22Rv1 (cell line): Measurements from ENCODE around the gene DOCK9.

ENCODE experiments used
- ZFX ChIP-seq: fragments of 450-650 bp; IDR thresholded peaks from 2 replicates; pipeline ENCODE4 v1.6.1; 2017; ENCODE audit warnings: antibody characterized with exemption, borderline replicate concordance
- TF ChIP-seq, protein P1 (sequence below): fragments of 450-650 bp; IDR thresholded peaks from 2 replicates; pipeline ENCODE4 v1.5.1; 2017; ENCODE audit warnings: mild to moderate bottlenecking

DNA sequence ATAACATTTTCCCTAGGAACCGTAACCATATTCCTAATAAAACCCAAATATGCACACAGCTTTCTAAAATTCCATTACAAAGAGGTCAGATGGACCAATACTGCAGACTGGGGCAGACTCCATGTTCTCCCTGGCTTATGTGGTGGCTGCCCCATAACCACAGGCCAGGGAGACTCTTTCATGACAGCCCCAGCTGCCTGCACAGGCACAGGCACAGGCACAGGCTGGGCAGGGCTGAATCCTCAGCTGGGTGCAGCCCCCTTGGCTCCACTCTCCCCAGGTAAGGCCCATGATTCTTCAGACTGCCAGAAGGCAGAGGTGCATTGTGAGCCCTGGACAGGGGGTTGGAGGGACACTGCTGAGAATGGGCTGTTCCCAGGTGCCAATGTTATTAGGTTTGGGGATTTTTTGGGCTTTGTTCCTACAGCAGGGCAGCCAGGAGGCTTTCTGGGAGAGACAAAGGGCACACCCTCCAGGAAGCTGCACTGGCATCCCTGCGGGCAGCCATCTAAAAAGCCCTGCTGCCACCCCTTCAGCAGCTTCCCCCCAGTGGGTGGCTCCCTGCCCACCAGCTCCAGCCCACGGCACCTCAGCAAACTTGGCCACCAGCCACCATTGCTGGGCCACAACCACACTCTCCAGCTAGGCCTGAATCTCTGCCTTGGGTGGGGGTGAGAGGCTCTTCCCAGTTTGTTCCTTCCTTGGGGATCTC is 20.0 kb downstream of the DOCK9 start:
- TF ChIP-seq, protein P1, sequence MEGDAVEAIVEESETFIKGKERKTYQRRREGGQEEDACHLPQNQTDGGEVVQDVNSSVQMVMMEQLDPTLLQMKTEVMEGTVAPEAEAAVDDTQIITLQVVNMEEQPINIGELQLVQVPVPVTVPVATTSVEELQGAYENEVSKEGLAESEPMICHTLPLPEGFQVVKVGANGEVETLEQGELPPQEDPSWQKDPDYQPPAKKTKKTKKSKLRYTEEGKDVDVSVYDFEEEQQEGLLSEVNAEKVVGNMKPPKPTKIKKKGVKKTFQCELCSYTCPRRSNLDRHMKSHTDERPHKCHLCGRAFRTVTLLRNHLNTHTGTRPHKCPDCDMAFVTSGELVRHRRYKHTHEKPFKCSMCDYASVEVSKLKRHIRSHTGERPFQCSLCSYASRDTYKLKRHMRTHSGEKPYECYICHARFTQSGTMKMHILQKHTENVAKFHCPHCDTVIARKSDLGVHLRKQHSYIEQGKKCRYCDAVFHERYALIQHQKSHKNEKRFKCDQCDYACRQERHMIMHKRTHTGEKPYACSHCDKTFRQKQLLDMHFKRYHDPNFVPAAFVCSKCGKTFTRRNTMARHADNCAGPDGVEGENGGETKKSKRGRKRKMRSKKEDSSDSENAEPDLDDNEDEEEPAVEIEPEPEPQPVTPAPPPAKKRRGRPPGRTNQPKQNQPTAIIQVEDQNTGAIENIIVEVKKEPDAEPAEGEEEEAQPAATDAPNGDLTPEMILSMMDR, result no peak
- no peak for TF ChIP-seq ZFX
